AML-193 (cell line): ENCODE measurements around the gene SLC16A8.

Experiments used
- DNase-seq, 2 experiments: peaks; one replicate each; lab custom pipeline; 2025; lab: John Stamatoyannopoulos, UW

The SLC16A8 gene

GRCh38 chr22:38029370-38029769 lies 54.6 kb downstream of the SLC16A8 start:
- DNase-seq, result no peak

- DNase-seq, result no peak
Observed at GRCh38 chr22:38028344-38029130, 55.4 kb downstream of the SLC16A8 start.
